Airway epithelial cell (primary cell): ENCODE results near the gene CROCC. TPM values are rescaled to one million over a fixed set of nuclear protein-coding genes. Genes with fewer than 3 reads are reported as not detected.

Source experiments
- total RNA-seq: library from RNA; depleted of rRNA; stranded (reverse); fragments of >200 nt; gene quantifications from 2 replicates; pipeline ENCODE4 v1.2.3, GENCODE V29; 2015

The CROCC gene, protein sequence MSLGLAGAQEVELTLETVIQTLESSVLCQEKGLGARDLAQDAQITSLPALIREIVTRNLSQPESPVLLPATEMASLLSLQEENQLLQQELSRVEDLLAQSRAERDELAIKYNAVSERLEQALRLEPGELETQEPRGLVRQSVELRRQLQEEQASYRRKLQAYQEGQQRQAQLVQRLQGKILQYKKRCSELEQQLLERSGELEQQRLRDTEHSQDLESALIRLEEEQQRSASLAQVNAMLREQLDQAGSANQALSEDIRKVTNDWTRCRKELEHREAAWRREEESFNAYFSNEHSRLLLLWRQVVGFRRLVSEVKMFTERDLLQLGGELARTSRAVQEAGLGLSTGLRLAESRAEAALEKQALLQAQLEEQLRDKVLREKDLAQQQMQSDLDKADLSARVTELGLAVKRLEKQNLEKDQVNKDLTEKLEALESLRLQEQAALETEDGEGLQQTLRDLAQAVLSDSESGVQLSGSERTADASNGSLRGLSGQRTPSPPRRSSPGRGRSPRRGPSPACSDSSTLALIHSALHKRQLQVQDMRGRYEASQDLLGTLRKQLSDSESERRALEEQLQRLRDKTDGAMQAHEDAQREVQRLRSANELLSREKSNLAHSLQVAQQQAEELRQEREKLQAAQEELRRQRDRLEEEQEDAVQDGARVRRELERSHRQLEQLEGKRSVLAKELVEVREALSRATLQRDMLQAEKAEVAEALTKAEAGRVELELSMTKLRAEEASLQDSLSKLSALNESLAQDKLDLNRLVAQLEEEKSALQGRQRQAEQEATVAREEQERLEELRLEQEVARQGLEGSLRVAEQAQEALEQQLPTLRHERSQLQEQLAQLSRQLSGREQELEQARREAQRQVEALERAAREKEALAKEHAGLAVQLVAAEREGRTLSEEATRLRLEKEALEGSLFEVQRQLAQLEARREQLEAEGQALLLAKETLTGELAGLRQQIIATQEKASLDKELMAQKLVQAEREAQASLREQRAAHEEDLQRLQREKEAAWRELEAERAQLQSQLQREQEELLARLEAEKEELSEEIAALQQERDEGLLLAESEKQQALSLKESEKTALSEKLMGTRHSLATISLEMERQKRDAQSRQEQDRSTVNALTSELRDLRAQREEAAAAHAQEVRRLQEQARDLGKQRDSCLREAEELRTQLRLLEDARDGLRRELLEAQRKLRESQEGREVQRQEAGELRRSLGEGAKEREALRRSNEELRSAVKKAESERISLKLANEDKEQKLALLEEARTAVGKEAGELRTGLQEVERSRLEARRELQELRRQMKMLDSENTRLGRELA (N-terminal part only)
- total RNA-seq: 16.6 and 38.8 TPM in 2 replicates

DNA sequence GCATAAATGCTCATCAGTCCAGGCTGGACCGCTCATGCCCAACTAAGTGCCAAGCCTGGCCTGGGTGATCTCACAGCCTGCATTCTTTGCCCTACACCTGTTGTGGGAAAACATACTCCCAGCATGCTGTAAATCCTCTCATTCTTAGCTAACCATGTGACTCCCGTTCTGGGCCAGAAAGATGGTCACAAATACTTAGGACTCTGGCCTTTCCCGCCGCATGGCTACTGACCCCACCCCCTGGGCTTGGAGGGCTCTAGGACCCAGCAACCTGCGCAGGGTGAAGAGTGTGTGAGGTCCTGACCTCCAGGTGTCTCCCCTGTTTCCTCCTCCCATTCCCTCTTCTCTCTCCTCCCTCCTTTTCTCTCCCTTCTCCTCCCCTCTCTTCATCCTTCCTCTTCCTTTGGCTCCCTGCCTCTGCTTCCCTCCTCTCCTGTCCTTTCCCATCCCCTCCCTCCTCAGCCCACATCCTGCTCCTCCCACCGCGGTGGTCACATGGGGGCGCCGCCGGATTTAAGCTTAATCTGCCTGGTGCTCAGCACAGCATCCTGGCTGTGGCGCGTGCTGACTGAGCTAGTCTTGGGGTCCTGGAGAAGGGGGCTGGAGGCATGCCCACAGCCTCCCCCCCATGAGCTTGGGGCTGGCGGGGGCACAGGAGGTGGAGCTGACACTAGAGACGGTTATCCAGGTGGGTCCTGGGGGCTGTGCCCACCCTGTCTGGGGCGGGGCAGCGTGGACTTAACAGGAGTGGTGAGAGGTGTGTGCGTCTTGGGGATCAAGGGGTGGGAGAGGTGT is at the start of gene CROCC:
TSS of gene CROCC (plus strand) at position 541 of the 795 bp plus-strand sequence. CDS start at position 629, 88 bp downstream.

DNA sequence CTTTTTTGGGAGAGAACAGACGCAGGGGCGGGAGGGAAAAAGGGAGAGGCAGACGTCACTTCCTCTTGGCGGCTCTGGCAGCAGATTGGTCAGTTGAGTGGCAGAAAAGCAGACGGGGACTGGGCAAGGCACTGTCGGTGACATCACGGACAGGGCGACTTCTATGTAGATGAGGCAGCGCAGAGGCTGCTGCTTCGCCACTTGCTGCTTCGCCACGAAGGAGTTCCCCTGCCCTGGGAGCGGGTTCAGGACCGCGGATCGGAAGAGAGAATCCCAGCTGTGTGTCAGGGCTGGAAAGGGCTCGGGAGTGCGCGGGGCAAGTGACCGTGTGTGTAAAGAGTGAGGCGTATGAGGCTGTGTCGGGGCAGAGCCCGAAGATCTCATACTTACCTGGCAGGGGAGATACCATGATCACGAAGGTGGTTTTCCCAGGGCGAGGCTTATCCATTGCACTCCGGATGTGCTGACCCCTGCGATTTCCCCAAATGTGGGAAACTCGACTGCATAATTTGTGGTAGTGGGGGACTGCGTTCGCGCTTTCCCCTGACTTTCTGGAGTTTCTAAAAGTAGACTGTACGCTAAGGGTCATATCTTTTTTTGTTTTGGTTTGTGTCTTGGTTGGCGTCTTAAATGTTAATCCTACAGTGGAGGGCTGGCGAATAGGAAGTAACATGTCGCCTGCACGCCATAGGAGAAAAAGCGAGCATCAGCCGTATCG is 26.0 kb upstream of the CROCC start, which contains the start of gene RNU1-2:
TSS of gene RNU1-2 (plus strand) at position 383 of the 718 bp plus-strand sequence.

DNA sequence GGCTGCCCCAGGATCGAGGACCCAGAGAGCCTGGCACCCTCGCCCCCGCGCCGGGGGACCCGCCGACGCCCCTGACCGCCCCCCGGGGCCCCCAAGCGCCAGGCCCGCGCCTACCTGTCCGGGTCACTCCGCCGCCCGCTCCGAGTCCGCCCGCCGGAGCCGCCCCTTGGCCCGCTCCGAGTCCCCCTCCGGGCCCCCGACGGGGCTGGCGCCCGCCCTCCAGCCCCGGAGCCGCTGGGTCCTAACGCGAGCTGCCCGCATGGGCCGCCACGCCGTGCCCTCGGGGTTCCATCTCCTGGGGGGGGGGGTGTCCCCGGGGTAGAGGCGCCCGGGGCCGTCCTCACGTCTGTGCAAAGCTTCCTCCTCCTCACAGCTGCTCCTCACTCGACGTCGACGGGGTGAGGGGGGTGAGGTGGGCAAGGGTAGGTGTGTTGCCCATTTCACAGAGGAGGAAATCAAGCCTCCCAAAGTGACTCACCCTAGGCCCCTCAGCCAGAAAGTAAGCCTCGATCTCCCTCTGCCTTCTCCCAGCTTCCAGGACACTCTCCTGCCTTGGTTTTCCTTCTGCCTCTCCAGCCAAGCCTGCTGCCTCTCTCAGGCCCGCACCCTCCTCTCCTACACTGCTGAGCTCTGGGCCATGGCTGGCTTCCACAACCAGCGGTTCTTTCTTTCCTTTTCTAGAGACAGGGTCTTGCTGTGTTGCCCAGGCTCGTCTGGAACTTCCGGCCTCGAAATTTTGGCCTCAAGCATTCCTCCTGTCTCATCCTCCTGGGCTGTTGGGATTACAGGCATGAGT is 58.9 kb downstream of the CROCC start, which contains the start of gene MFAP2:
TSS of gene MFAP2 (minus strand) at position 148 of the 796 bp plus-strand sequence. CDS start 2,347 bp downstream, outside the sequence.

DNA sequence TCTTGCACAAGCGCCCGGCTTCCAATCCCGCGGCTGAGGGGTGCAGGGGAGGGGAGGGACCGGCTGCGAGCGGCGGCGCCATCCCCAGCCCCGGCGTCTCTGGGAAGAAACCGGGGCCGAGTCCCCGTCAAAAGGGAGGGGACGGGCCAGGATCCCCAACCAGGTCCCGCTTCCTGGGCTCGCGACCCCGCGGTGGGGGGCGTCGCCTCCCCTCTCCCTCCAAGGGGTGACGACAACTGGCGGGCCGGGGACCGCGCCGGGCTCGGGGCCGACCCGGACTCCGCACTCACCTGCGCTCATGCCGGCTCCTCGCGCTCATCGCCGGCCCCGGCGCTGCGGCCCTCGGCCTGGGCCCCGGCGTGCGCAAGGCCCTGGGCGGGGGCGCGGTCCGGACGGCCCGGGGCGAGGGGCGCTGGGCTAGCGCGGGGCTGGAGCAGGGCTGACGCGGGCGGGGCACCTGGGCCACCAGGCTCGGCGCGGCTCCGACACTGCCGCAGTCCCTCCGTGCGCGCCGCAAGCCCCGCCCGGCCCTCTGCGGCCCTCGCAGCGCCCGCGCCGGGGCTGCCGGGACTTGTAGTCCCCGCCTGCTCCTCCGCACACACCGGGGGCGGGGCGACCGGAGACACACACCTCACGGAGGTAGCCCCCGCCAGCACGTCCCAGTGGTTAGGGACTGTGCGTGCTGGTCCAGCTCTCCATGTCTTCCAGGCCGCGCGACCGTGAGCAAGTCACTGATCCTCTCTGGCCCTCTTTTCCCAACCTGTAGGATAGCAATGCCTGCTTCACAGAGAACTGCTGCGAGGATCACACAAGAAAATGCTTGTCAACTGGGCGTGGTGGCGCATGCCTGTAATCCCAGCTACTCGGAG is 89.9 kb downstream of the CROCC start, which contains the start of gene ATP13A2:
TSS of gene ATP13A2 (minus strand) at position 490 of the 869 bp plus-strand sequence. CDS start at position 300, 190 bp downstream.

Other genes starting within 250 kb of the CROCC start
- gene RNU1-4, start 181.4 kb upstream of the CROCC start, total RNA-seq: under 0.01 TPM in 2 replicates
- under 0.01 TPM in 2 replicates for gene RNU1-2, start 26.0 kb upstream of the CROCC start, total RNA-seq
- gene MFAP2, start 58.7 kb downstream of the CROCC start, total RNA-seq: 53.0 and 53.1 TPM in 2 replicates
- 91.7 and 98.5 TPM in 2 replicates for gene ATP13A2, start 90.0 kb downstream of the CROCC start, total RNA-seq
- 140 and 178 TPM in 2 replicates for gene SDHB, start 132.1 kb downstream of the CROCC start, total RNA-seq
- 3.7 and 3.9 TPM in 2 replicates for gene PADI2, start 197.5 kb downstream of the CROCC start, total RNA-seq